AG09309 (cell line): ENCODE results near the gene LGSN.
A peak's percentile ranks its signal among the peaks of the same experiment; 100 is the strongest.

Experiments used
- DNase-seq: peaks from one replicate; pipeline ENCODE4 v3.0.0-alpha.2; 2010; ENCODE audit warnings: low read depth
- H3K4me3 ChIP-seq: 2 replicates; pipeline ENCODE4 v1.5.1; 2011; ENCODE audit warnings: mild to moderate bottlenecking, low read depth, low read length, moderate library complexity; ENCODE audit not compliant: control insufficient read depth
- TF ChIP-seq, protein P1 (sequence below): IDR thresholded peaks from 2 replicates; pipeline ENCODE4 v1.5.1; 2011; ENCODE audit warnings: mild to moderate bottlenecking, low read depth, low read length, inconsistent platforms; ENCODE audit not compliant: insufficient read depth, control insufficient read depth; ENCODE audit errors: missing control alignments

Gene LGSN

DNA sequence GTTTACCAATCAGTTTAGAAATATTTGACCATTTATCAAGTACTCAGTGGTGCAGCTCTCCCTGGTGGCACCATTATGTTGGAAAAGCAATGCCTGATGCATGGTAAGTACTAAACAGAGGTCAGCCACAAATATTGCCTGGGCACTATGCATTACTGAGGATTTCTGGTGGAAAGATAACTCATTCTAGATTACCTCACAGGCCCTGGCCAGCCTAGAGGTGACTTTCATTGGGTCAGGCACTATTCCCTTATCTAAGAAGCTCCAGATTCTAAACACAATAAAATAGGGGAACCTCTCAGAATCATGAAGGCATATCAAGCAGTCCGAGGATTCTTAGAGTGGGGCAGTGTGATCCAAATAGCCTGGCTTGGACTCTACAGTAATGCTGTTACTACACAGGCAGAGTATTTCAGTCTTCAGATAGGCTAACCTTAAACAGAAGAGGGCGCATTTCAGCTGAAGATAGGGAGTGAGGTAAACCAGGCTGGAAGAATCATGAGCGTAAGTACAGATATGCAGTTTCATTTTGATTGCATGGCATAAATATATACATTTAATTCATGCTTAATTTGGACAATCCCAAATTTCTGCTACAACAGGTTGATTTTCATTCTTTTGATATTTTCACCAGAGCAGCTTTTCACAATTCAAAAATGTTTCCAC, 12.1 kb downstream of the LGSN start:
- TF ChIP-seq, protein P1, sequence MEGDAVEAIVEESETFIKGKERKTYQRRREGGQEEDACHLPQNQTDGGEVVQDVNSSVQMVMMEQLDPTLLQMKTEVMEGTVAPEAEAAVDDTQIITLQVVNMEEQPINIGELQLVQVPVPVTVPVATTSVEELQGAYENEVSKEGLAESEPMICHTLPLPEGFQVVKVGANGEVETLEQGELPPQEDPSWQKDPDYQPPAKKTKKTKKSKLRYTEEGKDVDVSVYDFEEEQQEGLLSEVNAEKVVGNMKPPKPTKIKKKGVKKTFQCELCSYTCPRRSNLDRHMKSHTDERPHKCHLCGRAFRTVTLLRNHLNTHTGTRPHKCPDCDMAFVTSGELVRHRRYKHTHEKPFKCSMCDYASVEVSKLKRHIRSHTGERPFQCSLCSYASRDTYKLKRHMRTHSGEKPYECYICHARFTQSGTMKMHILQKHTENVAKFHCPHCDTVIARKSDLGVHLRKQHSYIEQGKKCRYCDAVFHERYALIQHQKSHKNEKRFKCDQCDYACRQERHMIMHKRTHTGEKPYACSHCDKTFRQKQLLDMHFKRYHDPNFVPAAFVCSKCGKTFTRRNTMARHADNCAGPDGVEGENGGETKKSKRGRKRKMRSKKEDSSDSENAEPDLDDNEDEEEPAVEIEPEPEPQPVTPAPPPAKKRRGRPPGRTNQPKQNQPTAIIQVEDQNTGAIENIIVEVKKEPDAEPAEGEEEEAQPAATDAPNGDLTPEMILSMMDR = peak; percentile 61
- no peak overlapping the region for H3K4me3 ChIP-seq
- peak; percentile 20 for DNase-seq

DNA sequence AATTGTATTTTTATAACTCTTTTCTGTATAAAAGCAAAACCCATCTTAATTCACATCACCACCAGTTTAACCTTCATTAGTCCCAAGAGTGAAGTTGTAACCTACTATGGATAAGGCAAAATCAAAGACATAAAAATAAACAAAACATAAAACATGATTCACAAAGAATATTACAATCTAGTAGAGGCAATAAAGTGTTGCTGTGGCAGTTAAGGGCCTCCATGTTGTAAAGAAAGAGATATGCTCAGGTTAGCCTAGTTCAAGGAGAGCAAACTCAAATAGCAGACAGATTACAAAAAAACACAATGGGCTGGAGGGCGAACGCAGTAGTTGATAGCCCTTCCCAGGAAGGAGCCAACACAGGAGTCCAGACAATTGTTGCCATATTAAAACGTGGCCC, 13.4 kb downstream of the LGSN start:
- no peak overlapping the region for H3K4me3 ChIP-seq
- TF ChIP-seq, protein P1 = no peak
- no peak for DNase-seq

- no peak for DNase-seq
- H3K4me3 ChIP-seq = no peak overlapping the region
- TF ChIP-seq, protein P1 = no peak
Measured at GRCh38 chr6:63305277-63305676, 14.5 kb downstream of the LGSN start.

- DNase-seq = no peak
- no peak overlapping the region for H3K4me3 ChIP-seq
- TF ChIP-seq, protein P1 = no peak
Measured at GRCh38 chr6:63303476-63303875, 16.3 kb downstream of the LGSN start.

DNA sequence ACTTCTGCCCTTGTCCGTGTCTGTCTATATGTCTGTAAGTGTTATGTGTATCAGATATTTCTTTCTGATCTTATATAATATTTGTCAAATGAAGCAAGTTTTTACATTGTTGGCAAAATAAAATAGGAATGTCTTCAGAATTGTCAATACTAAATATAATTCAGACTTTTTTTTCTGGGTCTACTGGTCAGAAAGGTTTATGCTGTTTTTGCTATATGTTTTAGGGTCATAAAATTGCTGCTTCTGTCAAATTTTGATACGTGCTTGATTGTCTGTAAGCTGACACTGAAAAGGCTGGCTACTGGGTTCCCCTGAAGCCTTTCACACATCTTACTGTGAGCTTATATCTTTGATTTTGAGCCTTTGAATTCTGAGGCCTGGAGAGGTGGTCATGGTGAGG, 20.1 kb downstream of the LGSN start:
- no peak overlapping the region for H3K4me3 ChIP-seq
- TF ChIP-seq, protein P1 = no peak
- DNase-seq = no peak

- H3K4me3 ChIP-seq = no peak overlapping the region
- no peak for DNase-seq
- TF ChIP-seq, protein P1 = no peak
Measured at GRCh38 chr6:63295553-63296194, 24.1 kb downstream of the LGSN start.
